BJ (cell line): ENCODE measurements around the gene SYNE2. TPM values are rescaled to one million over a fixed set of nuclear protein-coding genes. Genes with fewer than 3 reads are reported as not detected.

ENCODE experiments used
- CTCF ChIA-PET: fragments of 350-600 bp; formaldehyde crosslinking; extraction: SDS; loops from one replicate; lab custom pipeline; 2021; ENCODE audit warnings: antibody characterized with exemption, inconsistent platforms; lab: Yijun Ruan, JAX
- POLR2A ChIA-PET: fragments of 300-600 bp; sonication (Branson Sonifier 250); formaldehyde crosslinking; extraction: SDS; loops from one replicate; lab custom pipeline; 2021; ENCODE audit warnings: antibody characterized with exemption; lab: Charles Lee
- DNase-seq: peaks from one replicate; pipeline ENCODE4 v3.0.0-alpha.2; 2011; ENCODE audit warnings: low read depth
- H3K27me3 ChIP-seq: 2 replicates; pipeline ENCODE4 v1.6.0; 2011; ENCODE audit warnings: low read length; ENCODE audit not compliant: control insufficient read depth, insufficient read depth
- H3K36me3 ChIP-seq: 2 replicates; pipeline ENCODE4 v1.5.1; 2011; ENCODE audit warnings: low read length; ENCODE audit not compliant: control insufficient read depth, insufficient read depth
- H3K4me3 ChIP-seq: 2 replicates; pipeline ENCODE4 v1.5.1; 2011; ENCODE audit warnings: low read depth, mild to moderate bottlenecking, control low read depth, low read length
- CTCF ChIP-seq: IDR thresholded peaks from 2 replicates; pipeline ENCODE4 v1.5.1; 2011; ENCODE audit warnings: low read depth, mild to moderate bottlenecking, control low read depth, inconsistent platforms, low read length, moderate library complexity; ENCODE audit not compliant: insufficient read depth
- polyA plus RNA-seq: library from polyadenylated mRNA; depleted of rRNA; stranded (reverse); fragments of >200 nt; gene quantifications from 2 replicates; pipeline ENCODE4 v1.2.3, GENCODE V29; 2011

The SYNE2 gene
- polyA plus RNA-seq, 1 experiment = 5.2 TPM

GRCh38 chr14:64092338-64092737 is 239.5 kb downstream of the SYNE2 start:
- TF ChIP-seq CTCF = no peak
- Histone ChIP-seq H3K4me3 (no peak overlapping the region), H3K36me3 (no peaks in the 10 kb centered on the region), H3K27me3 (no peaks in the 10 kb centered on the region)
- DNase-seq = no peak
- ChIA-PET CTCF (no interaction called here), POLR2A (no interaction called here)

- Histone ChIP-seq H3K36me3 (no peaks in the 10 kb centered on the region), H3K27me3 (no peaks in the 10 kb centered on the region), H3K4me3 (no peak overlapping the region)
- ChIA-PET CTCF (no interaction called here), POLR2A (no interaction called here)
- no peak for TF ChIP-seq CTCF
- DNase-seq = no peak
Measured at GRCh38 chr14:64092940-64093339, 240.1 kb downstream of the SYNE2 start.

GRCh38 chr14:64095620-64096019 is 242.8 kb downstream of the SYNE2 start:
- TF ChIP-seq CTCF = no peak
- H3K4me3 ChIP-seq = no peak overlapping the region
- no peaks in the 10 kb centered on the region for H3K36me3 ChIP-seq
- no peaks in the 10 kb centered on the region for H3K27me3 ChIP-seq
- POLR2A ChIA-PET = no interaction called here
- DNase-seq = peak; percentile 39
- CTCF ChIA-PET = no interaction called here

GRCh38 chr14:64098120-64098519 is 245.3 kb downstream of the SYNE2 start:
- no peak for DNase-seq
- Histone ChIP-seq H3K36me3 (no peaks in the 10 kb centered on the region), H3K4me3 (no peak overlapping the region), H3K27me3 (no peaks in the 10 kb centered on the region)
- CTCF ChIA-PET = interaction anchor here (1.1 kb wide), 1 partner anchor 18 kb away, joined by 3 read pairs; no protein-coding TSS in a partner anchor
- POLR2A ChIA-PET = no interaction called here
- no peak for TF ChIP-seq CTCF

- DNase-seq = no peak
- no peaks in the 10 kb centered on the region for H3K36me3 ChIP-seq
- no peaks in the 10 kb centered on the region for H3K27me3 ChIP-seq
- ChIA-PET POLR2A (no interaction called here), CTCF (no interaction called here)
- no peak overlapping the region for H3K4me3 ChIP-seq
- TF ChIP-seq CTCF = no peak
Measured at GRCh38 chr14:64107438-64107837, 254.6 kb downstream of the SYNE2 start.
